Skeletal muscle tissue (tissue), 4 donors: ENCODE measurements around the gene SLC7A5. TPM values are rescaled to one million over a fixed set of nuclear protein-coding genes. Genes with fewer than 3 reads are reported as not detected.

ENCODE experiments used
- H3K27ac ChIP-seq: one replicate; pipeline ENCODE4 v1.7.0; 2013; ENCODE audit warnings: mild to moderate bottlenecking, low read depth, low read length, inconsistent platforms
- H3K27me3 ChIP-seq, 3 donors: one replicate each; pipeline ENCODE4 v1.7.0; 2013; ENCODE audit warnings: low read length in 3 of 3; ENCODE audit not compliant: control insufficient read depth in 3 of 3, insufficient read depth in 3 of 3
- H3K36me3 ChIP-seq, 3 donors: one replicate each; pipeline ENCODE4 v1.7.0; 2013; ENCODE audit warnings: low read length in 3 of 3; ENCODE audit not compliant: control insufficient read depth in 3 of 3, insufficient read depth in 3 of 3
- H3K4me1 ChIP-seq, 3 donors: one replicate each; pipeline ENCODE4 v1.7.0; 2013; ENCODE audit warnings: low read length in 3 of 3, mild to moderate bottlenecking in 3 of 3; ENCODE audit not compliant: control insufficient read depth in 3 of 3, insufficient read depth in 3 of 3
- H3K4me3 ChIP-seq, 3 donors: one replicate each; pipeline ENCODE4 v1.7.0; 2013; ENCODE audit warnings: low read length in 3 of 3
- H3K9ac ChIP-seq, 3 donors: one replicate each; pipeline ENCODE4 v1.7.0; 2013; ENCODE audit warnings: low read length in 3 of 3, mild to moderate bottlenecking in 3 of 3, moderate library complexity in 2 of 3, low read depth in 1 of 3
- H3K9me3 ChIP-seq, 3 donors: one replicate each; pipeline ENCODE4 v1.7.0; 2013; ENCODE audit warnings: low read length in 3 of 3; ENCODE audit not compliant: control insufficient read depth in 3 of 3
- total RNA-seq: library from RNA; depleted of rRNA; stranded (reverse); fragments of >200 nt; gene quantifications from one replicate; pipeline ENCODE4 v1.2.3, GENCODE V29; 2014
- donor health status: Osteomylitis.

The SLC7A5 gene
- total RNA-seq, 1 donor from 2014 or later = 3.1 TPM

DNA sequence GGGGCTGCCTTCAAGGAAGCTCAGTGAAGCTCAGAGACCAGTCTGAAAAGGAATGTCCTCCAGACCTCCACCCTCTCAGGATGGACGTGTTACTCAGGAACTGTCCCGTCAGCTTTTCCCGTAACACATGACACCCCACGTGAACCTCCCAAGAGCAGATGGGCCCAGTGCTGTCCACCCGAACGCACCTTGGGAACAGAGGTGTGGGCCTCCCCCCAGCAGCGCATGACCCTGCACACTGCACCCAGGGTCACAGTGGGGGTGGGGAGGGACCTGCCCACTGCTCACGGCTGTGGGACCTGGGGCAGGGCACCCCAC lies 21.9 kb downstream of the SLC7A5 start:
- H3K4me3 ChIP-seq = peak overlapping the region in 1 of 3 donors; percentile 6
- no peak overlapping the region for H3K27ac ChIP-seq
- H3K9me3 ChIP-seq = no peaks in the 10 kb centered on the region
- H3K36me3 ChIP-seq = peaks cover 8 to 18% (median 17%) of the 10 kb centered on the region in 3 donors
- peaks cover 78 to 90% (median 87%) of the 10 kb centered on the region in 3 donors for H3K4me1 ChIP-seq
- H3K9ac ChIP-seq = peak overlapping the region in 1 of 3 donors; percentile 62
- H3K27me3 ChIP-seq = no peaks in the 10 kb centered on the region

DNA sequence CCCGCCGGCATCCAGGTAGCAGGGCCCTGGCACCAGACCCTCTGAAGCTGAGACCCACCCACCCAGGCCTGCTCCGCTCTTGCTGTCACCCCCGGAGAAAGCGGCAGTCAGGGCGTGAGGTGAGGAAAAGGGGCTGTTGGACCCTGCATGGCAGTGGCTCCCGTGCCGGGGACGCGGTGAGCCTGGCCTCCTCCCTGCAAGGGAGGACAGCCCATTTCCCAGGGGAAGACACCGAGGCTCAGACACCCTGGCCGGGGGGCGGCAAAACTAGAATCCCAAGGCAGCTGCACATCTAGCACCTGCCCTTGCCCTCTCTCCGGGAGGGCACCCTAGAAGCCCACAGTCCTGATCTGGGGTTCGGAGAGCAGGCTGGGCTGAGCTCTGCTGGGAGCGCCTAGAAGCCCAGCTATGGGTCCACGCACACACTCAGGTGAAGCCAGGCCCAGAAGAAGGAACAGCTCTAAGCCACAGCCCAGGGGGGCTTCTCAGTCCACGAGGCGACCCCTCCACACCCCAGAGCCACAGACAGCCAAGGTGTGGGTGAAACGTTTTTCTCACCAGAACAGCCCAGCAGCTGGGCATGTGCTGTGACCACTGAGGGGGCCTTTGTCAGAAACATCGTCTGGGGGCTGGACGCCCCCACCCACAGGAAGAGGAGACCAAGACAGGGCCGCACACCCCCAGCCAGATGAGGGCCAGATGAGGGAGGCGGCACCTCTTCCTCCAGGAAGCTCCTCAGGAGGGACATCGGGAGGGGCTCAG lies 22.4 kb downstream of the SLC7A5 start:
- no peak overlapping the region for H3K4me3 ChIP-seq
- H3K9ac ChIP-seq = peak overlapping the region in 1 of 3 donors; percentile 64
- H3K36me3 ChIP-seq = peaks cover 8 to 23% (median 21%) of the 10 kb centered on the region in 3 donors
- H3K4me1 ChIP-seq = peaks cover 74 to 85% (median 82%) of the 10 kb centered on the region in 3 donors
- H3K9me3 ChIP-seq = no peaks in the 10 kb centered on the region
- H3K27me3 ChIP-seq = no peaks in the 10 kb centered on the region
- H3K27ac ChIP-seq = peak overlapping the region; percentile 30

DNA sequence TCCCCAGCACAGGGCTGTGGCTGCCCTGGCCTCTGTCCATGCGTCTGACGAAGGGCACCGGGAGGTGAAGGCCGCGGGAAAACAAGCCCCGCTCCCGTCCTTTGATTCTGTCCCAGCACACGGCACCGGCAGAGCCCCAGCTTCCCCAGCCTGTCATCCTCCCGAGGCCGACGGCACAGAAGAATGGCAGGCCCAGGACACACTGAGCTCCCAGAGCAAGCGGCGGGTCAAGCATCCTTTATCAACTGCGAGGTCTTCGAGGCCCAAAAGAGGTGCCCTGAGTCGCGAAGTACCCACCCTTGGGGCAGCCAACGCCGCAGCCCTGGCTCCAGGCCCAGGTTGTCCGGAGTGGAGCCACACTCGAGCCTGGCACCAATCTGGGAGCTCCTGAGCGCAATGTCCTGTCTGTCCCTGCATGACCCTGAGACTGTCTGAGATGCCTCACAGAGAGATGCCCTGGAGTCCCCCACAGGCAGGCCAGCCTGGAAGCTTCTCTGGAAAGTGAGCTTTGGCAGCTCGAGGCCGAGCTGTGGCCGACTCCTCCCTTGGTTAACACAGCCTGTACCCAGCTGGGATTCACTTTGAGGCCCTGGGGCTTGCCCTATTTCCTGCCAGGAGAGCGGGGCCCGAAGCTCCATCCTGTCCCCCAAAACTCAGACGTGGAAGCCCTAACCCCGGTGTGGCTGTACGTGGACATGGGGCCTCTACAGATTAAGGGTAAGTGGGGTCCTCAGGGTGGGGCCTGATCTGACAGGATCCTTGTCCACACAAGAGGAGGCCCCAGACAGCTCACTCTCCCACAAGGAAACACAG lies 23.3 kb downstream of the SLC7A5 start:
- Histone ChIP-seq H3K27me3 (no peaks in the 10 kb centered on the region), H3K4me1 (peaks cover 68 to 76% (median 73%) of the 10 kb centered on the region in 3 donors), H3K27ac (peak overlapping the region; percentile 30), H3K9me3 (no peaks in the 10 kb centered on the region), H3K36me3 (peaks cover 4 to 27% (median 19%) of the 10 kb centered on the region in 3 donors), H3K4me3 (no peak overlapping the region), H3K9ac (peak overlapping the region in 1 of 3 donors; percentile 64)

DNA sequence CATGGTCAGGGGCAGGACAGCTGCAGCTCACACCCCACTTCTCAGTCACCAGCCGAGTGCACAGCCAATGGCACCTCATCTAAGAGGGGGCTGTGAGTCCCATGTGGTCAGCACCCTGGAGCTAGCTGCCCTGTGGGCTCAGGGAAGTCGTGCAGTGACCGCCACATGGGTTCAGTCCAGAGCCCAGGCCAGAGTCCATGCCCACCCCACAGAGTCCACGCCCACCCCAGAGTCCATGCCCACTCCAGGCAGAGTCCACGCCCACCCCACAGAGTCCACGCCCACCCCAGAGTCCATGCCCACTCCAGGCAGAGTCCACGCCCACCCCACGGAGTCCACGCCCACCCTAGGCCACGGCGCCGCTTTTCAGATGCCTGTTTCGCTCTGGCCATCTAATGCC lies 24.1 kb downstream of the SLC7A5 start:
- H3K27ac ChIP-seq = no peak overlapping the region
- no peak overlapping the region for H3K4me3 ChIP-seq
- peaks cover 0 to 21% (median 17%) of the 10 kb centered on the region in 3 donors for H3K36me3 ChIP-seq
- H3K27me3 ChIP-seq = no peaks in the 10 kb centered on the region
- peaks cover 60 to 68% (median 65%) of the 10 kb centered on the region in 3 donors for H3K4me1 ChIP-seq
- H3K9ac ChIP-seq = peak overlapping the region in 1 of 3 donors; percentile 60
- no peaks in the 10 kb centered on the region for H3K9me3 ChIP-seq

DNA sequence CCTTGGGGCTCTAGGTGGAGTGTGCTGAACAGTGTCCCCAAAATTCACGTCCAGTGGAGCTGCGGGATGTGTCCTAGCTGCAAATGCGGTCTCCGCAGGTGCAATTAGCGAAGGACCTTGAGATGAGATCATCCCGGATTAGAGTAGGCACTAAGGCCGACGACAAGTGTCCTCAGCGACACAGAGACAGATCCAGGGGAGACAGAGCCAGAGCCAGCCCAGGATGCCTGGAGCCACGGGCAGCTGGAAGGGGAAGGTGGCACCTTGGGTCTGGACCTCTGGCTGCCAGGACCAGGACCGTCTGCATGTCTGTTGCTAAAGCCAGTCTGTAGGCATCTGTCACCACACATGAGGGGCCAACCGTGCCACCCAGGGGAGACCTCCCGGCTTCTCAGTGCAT lies 24.5 kb downstream of the SLC7A5 start:
- H3K27me3 ChIP-seq = no peaks in the 10 kb centered on the region
- peak overlapping the region; percentile 12 for H3K27ac ChIP-seq
- H3K9me3 ChIP-seq = no peaks in the 10 kb centered on the region
- no peak overlapping the region for H3K4me3 ChIP-seq
- H3K36me3 ChIP-seq = peaks cover under 1 to 21% (median 18%) of the 10 kb centered on the region in 3 donors
- H3K9ac ChIP-seq = peak overlapping the region in 1 of 3 donors; percentile 60
- H3K4me1 ChIP-seq = peaks cover 57 to 64% (median 61%) of the 10 kb centered on the region in 3 donors

DNA sequence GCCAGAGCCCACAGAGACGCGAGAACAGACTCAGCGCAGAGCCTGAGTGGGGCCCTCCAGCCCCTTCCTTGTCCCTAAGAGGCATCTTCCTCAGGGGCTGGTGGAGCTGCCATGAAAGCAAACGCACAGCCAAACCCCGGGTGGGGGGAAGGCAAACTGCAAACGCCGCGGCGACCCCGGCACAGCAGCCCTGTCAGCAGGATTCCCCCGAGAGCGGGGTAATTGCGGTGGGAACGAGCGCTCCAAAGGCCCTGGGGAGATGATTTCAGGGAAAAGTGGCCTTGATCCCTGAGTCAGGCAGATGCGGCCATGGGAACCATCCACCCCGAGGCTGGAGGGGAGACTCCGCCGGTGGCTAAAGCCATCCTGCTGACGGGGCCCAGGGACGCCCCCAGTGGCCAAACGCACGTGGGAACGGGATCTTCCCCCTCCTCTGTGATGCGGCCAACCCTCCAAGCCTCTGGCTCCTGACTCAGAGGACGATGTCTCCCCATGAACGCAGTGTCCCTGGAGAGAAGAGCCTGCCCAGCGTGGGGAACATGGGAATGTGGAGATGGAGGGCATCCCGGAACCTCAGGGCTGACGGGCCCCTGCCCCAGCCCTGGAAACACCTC lies 25.1 kb downstream of the SLC7A5 start:
- no peaks in the 10 kb centered on the region for H3K27me3 ChIP-seq
- peak overlapping the region; percentile 12 for H3K27ac ChIP-seq
- H3K4me3 ChIP-seq = no peak overlapping the region
- peaks cover 6 to 27% (median 22%) of the 10 kb centered on the region in 3 donors for H3K36me3 ChIP-seq
- no peaks in the 10 kb centered on the region for H3K9me3 ChIP-seq
- H3K9ac ChIP-seq = peak overlapping the region in 1 of 3 donors; percentile 60
- H3K4me1 ChIP-seq = peaks cover 51 to 58% (median 55%) of the 10 kb centered on the region in 3 donors

DNA sequence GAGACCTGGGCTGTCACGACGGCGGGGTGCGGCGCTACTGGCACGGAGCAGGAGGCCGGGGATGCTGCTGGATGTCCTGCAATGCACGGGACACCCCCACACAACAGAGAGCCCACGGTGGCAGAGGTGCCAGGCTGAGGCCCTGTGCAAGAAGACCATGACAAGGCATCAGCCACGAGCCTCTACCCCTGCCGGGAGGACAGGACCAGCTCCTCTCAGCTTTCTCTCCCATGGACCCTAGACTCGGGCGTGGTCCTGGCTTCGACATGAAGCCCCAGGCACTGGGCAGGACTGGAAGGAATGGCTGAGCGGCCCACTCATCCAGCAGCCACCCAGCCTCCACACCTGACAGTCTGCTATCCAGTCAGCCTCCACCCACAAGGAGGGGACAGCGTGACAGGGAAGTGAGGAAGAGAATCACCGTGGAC lies 25.6 kb downstream of the SLC7A5 start:
- Histone ChIP-seq H3K4me1 (peaks cover 46 to 53% (median 50%) of the 10 kb centered on the region in 3 donors), H3K4me3 (no peak overlapping the region), H3K27me3 (no peaks in the 10 kb centered on the region), H3K9me3 (no peaks in the 10 kb centered on the region), H3K27ac (no peak overlapping the region), H3K9ac (peak overlapping the region in 1 of 3 donors; percentile 33), H3K36me3 (peaks cover 12 to 31% (median 28%) of the 10 kb centered on the region in 3 donors)

DNA sequence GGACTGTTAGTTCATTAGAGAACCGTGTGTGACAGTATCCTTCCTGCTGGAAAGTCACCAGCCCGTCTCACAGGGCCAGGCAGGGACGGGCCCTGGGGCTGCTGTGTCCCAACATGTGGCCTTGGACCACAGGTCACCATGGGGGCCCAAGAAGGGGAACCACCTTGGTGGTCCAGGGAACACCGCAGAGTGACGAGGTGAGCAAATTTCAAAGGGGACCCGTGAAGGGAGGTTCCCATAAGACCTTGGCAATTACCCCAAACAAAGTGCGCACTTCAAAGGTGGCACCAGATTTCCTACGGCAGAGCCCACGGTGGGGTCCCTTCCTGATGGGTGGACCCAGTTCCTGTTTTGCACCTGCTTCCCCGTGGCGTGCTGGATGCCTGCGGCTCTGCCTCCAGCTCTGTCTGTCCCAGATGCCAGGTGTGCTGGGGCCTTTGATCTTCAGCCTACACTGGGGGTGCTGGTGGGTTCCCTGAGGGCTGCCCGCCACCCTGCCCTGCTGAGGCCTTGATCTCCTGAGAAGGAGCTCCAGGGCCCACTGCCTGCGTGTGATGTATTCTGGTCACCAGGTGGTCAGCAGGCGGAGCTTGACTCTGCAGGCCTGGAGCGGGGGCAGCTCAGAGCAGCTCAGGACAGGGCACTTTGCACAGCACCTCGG lies 27.0 kb downstream of the SLC7A5 start:
- Histone ChIP-seq H3K36me3 (peaks cover 21 to 41% (median 36%) of the 10 kb centered on the region in 3 donors), H3K9ac (no peak overlapping the region), H3K4me1 (peaks cover 32 to 39% (median 36%) of the 10 kb centered on the region in 3 donors), H3K9me3 (no peaks in the 10 kb centered on the region), H3K27ac (no peak overlapping the region), H3K27me3 (no peaks in the 10 kb centered on the region), H3K4me3 (no peak overlapping the region)

DNA sequence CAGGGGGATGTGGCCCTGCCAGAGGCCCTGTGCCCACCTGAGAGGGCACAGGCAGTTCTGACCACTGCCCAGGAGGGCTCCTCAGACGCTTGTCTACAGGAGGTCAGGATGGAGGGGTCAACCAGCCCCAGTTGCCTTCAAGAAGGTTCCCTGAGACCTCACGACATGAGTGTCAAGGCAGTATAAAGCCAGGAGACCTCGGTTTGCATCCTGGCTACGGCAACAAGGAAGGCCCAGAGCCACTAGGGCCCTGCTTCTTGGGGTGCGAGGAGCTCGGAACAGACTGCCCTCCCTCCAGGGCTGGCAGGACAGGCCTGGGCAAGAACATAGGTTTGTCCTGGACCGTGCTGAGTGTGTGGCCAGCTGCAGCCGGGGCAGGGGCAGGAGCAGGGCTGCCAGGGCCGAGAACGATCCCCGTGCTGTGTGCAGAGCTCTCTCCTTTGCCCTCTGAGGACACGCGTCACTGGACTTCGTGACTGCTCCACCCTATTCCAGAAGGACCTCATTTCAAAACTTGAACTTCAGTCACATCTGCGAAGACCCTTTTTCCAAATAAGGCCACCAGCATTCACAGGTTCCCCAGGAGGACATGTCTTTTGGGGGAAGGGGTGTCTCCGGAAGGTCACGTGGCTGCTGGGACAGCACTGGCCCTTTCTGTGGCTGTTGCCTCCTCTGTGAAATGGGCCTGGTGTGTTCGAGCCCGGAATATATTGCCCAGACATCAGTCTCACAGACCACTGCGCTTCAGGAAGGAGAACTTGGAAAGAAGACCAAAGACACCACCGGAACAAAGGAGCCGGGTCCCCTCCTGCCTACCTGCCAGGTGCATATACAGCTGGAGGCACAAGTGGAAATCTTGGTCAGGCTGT lies 27.7 kb downstream of the SLC7A5 start:
- Histone ChIP-seq H3K36me3 (peaks cover 28 to 49% (median 43%) of the 10 kb centered on the region in 3 donors), H3K4me1 (peaks cover 25 to 32% (median 29%) of the 10 kb centered on the region in 3 donors)

More for the DNA sequence above, 27.7 kb downstream of the SLC7A5 start:
- Histone ChIP-seq H3K9me3 (no peaks in the 10 kb centered on the region), H3K27me3 (no peaks in the 10 kb centered on the region), H3K9ac (peak overlapping the region in 1 of 3 donors; percentile 2), H3K4me3 (no peak overlapping the region), H3K27ac (no peak overlapping the region)
